Head of caudate nucleus (tissue), 42 donors: ENCODE results near the gene PROKR1.
"Not testable (repeated sequence)": the region's sequence is repeated elsewhere in the genome, so short reads cannot be mapped to it uniquely, and the experiment has no call there.

Source experiments
- DNase-seq, 42 donors: peaks; one replicate each; pipeline versions ENCODE4 v3.0.0 to v3.0.0-alpha.2; 2020 to 2021; ENCODE audit warnings: mixed read lengths in 7 of 42
- intact Hi-C: fragments of 100-400 bp; cut with DNase I; formaldehyde crosslinking; loops from one replicate; pipeline ENCODE4 v1.15.0; 2022

The PROKR1 gene

GRCh38 chr2:68650645-68651044 lies 7.3 kb downstream of the PROKR1 start:
- intact Hi-C loops = no loop called here
- DNase-seq = no peak

- DNase-seq = no peak
- intact Hi-C loops = no loop called here
Measured at GRCh38 chr2:68653034-68653433, 9.7 kb downstream of the PROKR1 start.

GRCh38 chr2:68653538-68653982 lies 10.2 kb downstream of the PROKR1 start:
- no peak for DNase-seq

GRCh38 chr2:68658266-68658665 lies 14.9 kb downstream of the PROKR1 start:
- intact Hi-C loops = no loop called here
- no peak for DNase-seq

More at GRCh38 chr2:68653538-68653982, 10.2 kb downstream of the PROKR1 start:
- intact Hi-C loops = no loop called here

GRCh38 chr2:68659081-68659480 lies 15.7 kb downstream of the PROKR1 start:
- DNase-seq = no peak
- intact Hi-C loops = no loop called here

- no peak for DNase-seq
- intact Hi-C loops = no loop called here
Measured at GRCh38 chr2:68660658-68661057, 17.3 kb downstream of the PROKR1 start.

GRCh38 chr2:68662466-68662865 lies 19.1 kb downstream of the PROKR1 start:
- no peak for DNase-seq

GRCh38 chr2:68663371-68664156 lies 20.2 kb downstream of the PROKR1 start:
- DNase-seq = no peak
- intact Hi-C loops = no loop called here

More at GRCh38 chr2:68662466-68662865, 19.1 kb downstream of the PROKR1 start:
- intact Hi-C loops = no loop called here

- intact Hi-C loops = no loop called here
- DNase-seq = no peak
Measured at GRCh38 chr2:68667371-68667770, 24.0 kb downstream of the PROKR1 start.

GRCh38 chr2:68669651-68670050 lies 26.3 kb downstream of the PROKR1 start:
- DNase-seq = no peak
- intact Hi-C loops = no loop called here

GRCh38 chr2:68671961-68672360 lies 28.6 kb downstream of the PROKR1 start:
- intact Hi-C loops = no loop called here
- no peak for DNase-seq

- intact Hi-C loops = no loop called here
- no peak for DNase-seq
Measured at GRCh38 chr2:68673631-68674030, 30.3 kb downstream of the PROKR1 start.

- intact Hi-C loops = no loop called here
- DNase-seq = no peak
Measured at GRCh38 chr2:68675470-68675869, 32.1 kb downstream of the PROKR1 start.

GRCh38 chr2:68677837-68678236 lies 34.5 kb downstream of the PROKR1 start:
- DNase-seq, intact Hi-C loops: not testable (repeated sequence)

- intact Hi-C loops = not testable (repeated sequence)
- DNase-seq = peak in 1 of 42 donors; percentile 35
Measured at GRCh38 chr2:68679166-68679916, 36.0 kb downstream of the PROKR1 start.

- intact Hi-C loops, DNase-seq: not testable (repeated sequence)
Measured at GRCh38 chr2:68679917-68680267, 36.5 kb downstream of the PROKR1 start.

- DNase-seq = no peak
- intact Hi-C loops = no loop called here
Measured at GRCh38 chr2:68684197-68684596, 40.8 kb downstream of the PROKR1 start.

GRCh38 chr2:68686178-68686577 lies 42.8 kb downstream of the PROKR1 start:
- no peak for DNase-seq
- intact Hi-C loops = no loop called here

- intact Hi-C loops = no loop called here
- no peak for DNase-seq
Measured at GRCh38 chr2:68687018-68687417, 43.6 kb downstream of the PROKR1 start.
